ENCODE data around the gene NKX3-2.
"Not testable (repeated sequence)": the region's sequence is repeated elsewhere in the genome, so short reads cannot be mapped to it uniquely, and the experiment has no call there.

The NKX3-2 gene

DNA sequence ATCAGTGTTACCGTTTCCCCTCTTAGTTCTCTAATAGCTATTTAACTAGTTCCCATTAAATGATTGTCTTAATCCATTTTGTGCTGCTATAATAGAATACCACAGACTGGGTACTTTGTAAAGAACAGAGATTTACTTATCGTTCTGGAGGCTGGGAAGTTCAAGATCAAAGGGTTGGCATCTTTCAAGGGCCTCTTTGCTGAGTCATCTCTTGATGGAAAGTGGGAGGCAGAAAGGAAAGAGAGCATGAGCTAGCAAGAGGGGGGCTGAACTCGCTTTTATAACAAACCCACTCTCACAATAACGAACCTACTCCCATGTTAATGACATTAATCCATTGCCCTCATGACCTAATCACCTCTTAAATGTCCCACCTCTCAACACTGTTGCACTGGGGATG, 17.4 kb upstream of the NKX3-2 start (continued):
- TF ChIP-seq ZNF350 (tag by site-specific recombination; IDR thresholded peaks at IDR 0.05) (no peak), ZXDB (tag by site-specific recombination; IDR thresholded peaks at IDR 0.05) (no peak), FEZF1 (tag by site-specific recombination; IDR thresholded peaks at IDR 0.05) (no peak), HOXC10 (CRISPR knock-in tag; IDR thresholded peaks at IDR 0.05) (no peak)
- TF ChIP-seq, protein P1, sequence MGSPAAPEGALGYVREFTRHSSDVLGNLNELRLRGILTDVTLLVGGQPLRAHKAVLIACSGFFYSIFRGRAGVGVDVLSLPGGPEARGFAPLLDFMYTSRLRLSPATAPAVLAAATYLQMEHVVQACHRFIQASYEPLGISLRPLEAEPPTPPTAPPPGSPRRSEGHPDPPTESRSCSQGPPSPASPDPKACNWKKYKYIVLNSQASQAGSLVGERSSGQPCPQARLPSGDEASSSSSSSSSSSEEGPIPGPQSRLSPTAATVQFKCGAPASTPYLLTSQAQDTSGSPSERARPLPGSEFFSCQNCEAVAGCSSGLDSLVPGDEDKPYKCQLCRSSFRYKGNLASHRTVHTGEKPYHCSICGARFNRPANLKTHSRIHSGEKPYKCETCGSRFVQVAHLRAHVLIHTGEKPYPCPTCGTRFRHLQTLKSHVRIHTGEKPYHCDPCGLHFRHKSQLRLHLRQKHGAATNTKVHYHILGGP (tag by site-specific recombination; IDR thresholded peaks at IDR 0.05): no peak

DNA sequence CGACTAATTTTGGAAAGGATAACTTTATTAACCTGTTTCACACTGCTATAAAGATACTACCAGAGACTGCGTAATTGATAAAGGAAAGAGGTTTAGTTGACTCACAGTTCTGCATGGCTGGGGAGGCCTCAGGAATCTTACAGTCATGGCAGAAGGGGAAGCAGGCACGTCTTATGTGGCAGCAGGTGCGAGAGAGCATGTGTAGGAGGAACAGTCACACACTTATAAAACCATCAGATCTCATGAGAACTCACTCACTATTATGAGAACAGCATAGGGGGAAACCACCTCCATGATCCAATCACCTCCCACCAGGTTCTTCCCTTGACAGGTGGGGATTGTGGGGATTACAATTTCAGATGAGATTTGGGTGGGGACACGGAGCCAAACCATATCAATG, 15.8 kb upstream of the NKX3-2 start:
- H3K4me1 ChIP-seq (ENCODE audit: control insufficient read depth, insufficient read depth, low read length); POLR2A ChIA-PET; CTCF ChIA-PET; H3K4me3 ChIP-seq (ENCODE audit: low read depth, low read length); H3K9me3 ChIP-seq (ENCODE audit: control insufficient read depth, insufficient read depth, low read depth, low read length); H3K27ac ChIP-seq (ENCODE audit: extremely low read depth, low read depth, low read length); H3K36me3 ChIP-seq (ENCODE audit: control insufficient read depth in 2 of 2, insufficient read depth in 1 of 2, low read length in 2 of 2): not testable (repeated sequence)

DNA sequence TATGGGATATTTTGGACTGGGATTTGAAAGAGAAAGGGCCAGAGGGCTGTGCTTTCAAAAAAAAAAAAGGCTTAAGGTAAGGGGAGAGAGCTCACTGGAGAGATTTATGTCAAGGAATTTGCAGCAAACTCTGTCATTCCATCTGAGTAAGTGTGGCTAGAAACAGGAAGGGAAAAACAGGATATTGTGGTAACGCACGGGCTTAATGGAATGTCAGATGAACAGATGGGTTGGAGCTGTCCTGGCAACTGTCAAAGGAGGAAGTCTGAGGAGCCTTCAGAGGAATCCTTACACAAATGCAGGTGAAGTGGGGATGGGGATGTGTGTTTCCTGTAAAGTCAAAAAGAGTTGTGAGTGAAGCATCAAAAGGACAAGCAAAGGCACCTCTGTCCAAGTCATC, 15.1 kb upstream of the NKX3-2 start:
- POLR2A ChIA-PET: no interaction called here
- no peaks in the 10 kb centered on the region for H3K36me3 ChIP-seq (ENCODE audit: control insufficient read depth in 2 of 2, insufficient read depth in 1 of 2, low read length in 2 of 2)
- TF ChIP-seq ZNF155 (tag by site-specific recombination; IDR thresholded peaks at IDR 0.05): no peak
- TF ChIP-seq ZXDB (tag by site-specific recombination; IDR thresholded peaks at IDR 0.05): no peak
- TF ChIP-seq ZNF184 (tag by site-specific recombination; IDR thresholded peaks at IDR 0.05): no peak
- no peak for TF ChIP-seq MEIS1 (CRISPR knock-in tag; IDR thresholded peaks at IDR 0.05; ENCODE audit: borderline replicate concordance)
- no peak for TF ChIP-seq BCL11A (tag by site-specific recombination; IDR thresholded peaks at IDR 0.05; ENCODE audit: low read depth)
- no peak for TF ChIP-seq GLIS2 (tag by site-specific recombination; IDR thresholded peaks at IDR 0.05)
- TF ChIP-seq, protein P2, sequence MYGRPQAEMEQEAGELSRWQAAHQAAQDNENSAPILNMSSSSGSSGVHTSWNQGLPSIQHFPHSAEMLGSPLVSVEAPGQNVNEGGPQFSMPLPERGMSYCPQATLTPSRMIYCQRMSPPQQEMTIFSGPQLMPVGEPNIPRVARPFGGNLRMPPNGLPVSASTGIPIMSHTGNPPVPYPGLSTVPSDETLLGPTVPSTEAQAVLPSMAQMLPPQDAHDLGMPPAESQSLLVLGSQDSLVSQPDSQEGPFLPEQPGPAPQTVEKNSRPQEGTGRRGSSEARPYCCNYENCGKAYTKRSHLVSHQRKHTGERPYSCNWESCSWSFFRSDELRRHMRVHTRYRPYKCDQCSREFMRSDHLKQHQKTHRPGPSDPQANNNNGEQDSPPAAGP (tag by site-specific recombination; IDR thresholded peaks at IDR 0.05): no peak

DNA sequence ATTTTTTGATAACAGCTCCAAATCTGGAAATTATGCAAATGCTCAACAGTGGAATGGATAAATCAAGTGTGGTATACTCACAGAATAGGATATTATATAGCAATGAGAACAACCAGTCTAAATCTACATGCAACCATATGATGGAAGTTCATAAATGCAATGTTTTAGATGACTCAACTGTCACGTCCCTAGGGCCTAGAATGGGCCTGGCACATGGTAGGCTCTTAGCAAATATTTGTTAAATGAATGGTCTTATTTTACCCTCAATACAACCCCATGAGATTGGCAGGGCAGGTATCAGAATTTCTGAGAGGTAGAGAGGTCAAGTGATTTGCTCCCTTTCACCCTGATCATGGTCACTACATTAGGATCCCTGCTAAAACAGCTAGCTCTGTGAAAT, 14.6 kb upstream of the NKX3-2 start:
- Histone ChIP-seq H3K4me3 (ENCODE audit: low read depth, low read length) (no peak overlapping the region), H3K27ac (ENCODE audit: extremely low read depth, low read depth, low read length) (no peak overlapping the region), H3K36me3 (ENCODE audit: control insufficient read depth in 2 of 2, insufficient read depth in 1 of 2, low read length in 2 of 2) (no peaks in the 10 kb centered on the region), H3K9me3 (ENCODE audit: control insufficient read depth, insufficient read depth, low read depth, low read length) (no peaks in the 10 kb centered on the region), H3K4me1 (ENCODE audit: control insufficient read depth, insufficient read depth, low read length) (no peaks in the 10 kb centered on the region)
- ChIA-PET CTCF (interaction anchor here (0.7 kb wide), 2 partner anchors 9 to 707 kb away, joined by 3 read pairs; no protein-coding TSS in a partner anchor), POLR2A (no interaction called here)
- TF ChIP-seq ZNF596 (tag by site-specific recombination; IDR thresholded peaks at IDR 0.05) (no peak), ZNF155 (tag by site-specific recombination; IDR thresholded peaks at IDR 0.05) (no peak), ZNF629 (tag by site-specific recombination; IDR thresholded peaks at IDR 0.05) (no peak), ZNF701 (tag by site-specific recombination; IDR thresholded peaks at IDR 0.05) (no peak), ZNF138 (tag by site-specific recombination; IDR thresholded peaks at IDR 0.05; ENCODE audit: borderline replicate concordance) (no peak), ZNF530 (tag by site-specific recombination; IDR thresholded peaks at IDR 0.05; ENCODE audit: low read depth) (no peak), RBAK (tag by site-specific recombination; IDR thresholded peaks at IDR 0.05) (no peak), ZNF558 (tag by site-specific recombination; IDR thresholded peaks at IDR 0.05) (no peak), ZNF157 (tag by site-specific recombination; IDR thresholded peaks at IDR 0.05) (no peak), ZNF202 (tag by site-specific recombination; IDR thresholded peaks at IDR 0.05; ENCODE audit: borderline replicate concordance) (no peak), ZNF292 (tag by site-specific recombination; IDR thresholded peaks at IDR 0.05; ENCODE audit: borderline replicate concordance, low read depth) (no peak), ZNF473 (tag by site-specific recombination; IDR thresholded peaks at IDR 0.05) (no peak), ZEB2 (tag by site-specific recombination; IDR thresholded peaks at IDR 0.05) (no peak), ZNF404 (tag by site-specific recombination; IDR thresholded peaks at IDR 0.05) (no peak), ZNF350 (tag by site-specific recombination; IDR thresholded peaks at IDR 0.05) (no peak), ZXDB (tag by site-specific recombination; IDR thresholded peaks at IDR 0.05) (no peak), ZNF391 (tag by site-specific recombination; IDR thresholded peaks at IDR 0.05; ENCODE audit: borderline replicate concordance, low read depth) (no peak)
- TF ChIP-seq, protein P3, sequence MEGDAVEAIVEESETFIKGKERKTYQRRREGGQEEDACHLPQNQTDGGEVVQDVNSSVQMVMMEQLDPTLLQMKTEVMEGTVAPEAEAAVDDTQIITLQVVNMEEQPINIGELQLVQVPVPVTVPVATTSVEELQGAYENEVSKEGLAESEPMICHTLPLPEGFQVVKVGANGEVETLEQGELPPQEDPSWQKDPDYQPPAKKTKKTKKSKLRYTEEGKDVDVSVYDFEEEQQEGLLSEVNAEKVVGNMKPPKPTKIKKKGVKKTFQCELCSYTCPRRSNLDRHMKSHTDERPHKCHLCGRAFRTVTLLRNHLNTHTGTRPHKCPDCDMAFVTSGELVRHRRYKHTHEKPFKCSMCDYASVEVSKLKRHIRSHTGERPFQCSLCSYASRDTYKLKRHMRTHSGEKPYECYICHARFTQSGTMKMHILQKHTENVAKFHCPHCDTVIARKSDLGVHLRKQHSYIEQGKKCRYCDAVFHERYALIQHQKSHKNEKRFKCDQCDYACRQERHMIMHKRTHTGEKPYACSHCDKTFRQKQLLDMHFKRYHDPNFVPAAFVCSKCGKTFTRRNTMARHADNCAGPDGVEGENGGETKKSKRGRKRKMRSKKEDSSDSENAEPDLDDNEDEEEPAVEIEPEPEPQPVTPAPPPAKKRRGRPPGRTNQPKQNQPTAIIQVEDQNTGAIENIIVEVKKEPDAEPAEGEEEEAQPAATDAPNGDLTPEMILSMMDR (tag by site-specific recombination; IDR thresholded peaks at IDR 0.05): no peak
- TF ChIP-seq, protein P4, sequence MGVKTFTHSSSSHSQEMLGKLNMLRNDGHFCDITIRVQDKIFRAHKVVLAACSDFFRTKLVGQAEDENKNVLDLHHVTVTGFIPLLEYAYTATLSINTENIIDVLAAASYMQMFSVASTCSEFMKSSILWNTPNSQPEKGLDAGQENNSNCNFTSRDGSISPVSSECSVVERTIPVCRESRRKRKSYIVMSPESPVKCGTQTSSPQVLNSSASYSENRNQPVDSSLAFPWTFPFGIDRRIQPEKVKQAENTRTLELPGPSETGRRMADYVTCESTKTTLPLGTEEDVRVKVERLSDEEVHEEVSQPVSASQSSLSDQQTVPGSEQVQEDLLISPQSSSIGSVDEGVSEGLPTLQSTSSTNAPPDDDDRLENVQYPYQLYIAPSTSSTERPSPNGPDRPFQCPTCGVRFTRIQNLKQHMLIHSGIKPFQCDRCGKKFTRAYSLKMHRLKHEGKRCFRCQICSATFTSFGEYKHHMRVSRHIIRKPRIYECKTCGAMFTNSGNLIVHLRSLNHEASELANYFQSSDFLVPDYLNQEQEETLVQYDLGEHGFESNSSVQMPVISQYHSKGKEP (tag by site-specific recombination; IDR thresholded peaks at IDR 0.05): no peak

More for the DNA sequence above, 15.1 kb upstream of the NKX3-2 start:
- CTCF ChIA-PET: interaction anchor here (0.7 kb wide), 1 partner anchor 9 kb away, joined by 3 read pairs; no protein-coding TSS in a partner anchor
- Histone ChIP-seq H3K9me3 (ENCODE audit: control insufficient read depth, insufficient read depth, low read depth, low read length) (no peaks in the 10 kb centered on the region), H3K27ac (ENCODE audit: extremely low read depth, low read depth, low read length) (no peak overlapping the region), H3K4me1 (ENCODE audit: control insufficient read depth, insufficient read depth, low read length) (no peaks in the 10 kb centered on the region), H3K4me3 (ENCODE audit: low read depth, low read length) (no peak overlapping the region)
